NCI-H226 (cell line): ENCODE measurements around the gene SLC41A3.
"Not testable (repeated sequence)": the region's sequence is repeated elsewhere in the genome, so short reads cannot be mapped to it uniquely, and the experiment has no call there.

Source experiments
- DNase-seq: peaks from one replicate; pipeline ENCODE4 v3.0.0-alpha.2; 2015

The SLC41A3 gene

GRCh38 chr3:126051234-126051633 is 32.7 kb downstream of the SLC41A3 start:
- no peak for DNase-seq

- no peak for DNase-seq
These were observed 33.3 kb downstream of the SLC41A3 start for GRCh38 chr3:126050626-126051025.

- DNase-seq, result no peak
These were observed 33.9 kb downstream of the SLC41A3 start for GRCh38 chr3:126050050-126050392.

- DNase-seq, result no peak
These were observed 34.5 kb downstream of the SLC41A3 start for GRCh38 chr3:126049289-126050049.

DNA sequence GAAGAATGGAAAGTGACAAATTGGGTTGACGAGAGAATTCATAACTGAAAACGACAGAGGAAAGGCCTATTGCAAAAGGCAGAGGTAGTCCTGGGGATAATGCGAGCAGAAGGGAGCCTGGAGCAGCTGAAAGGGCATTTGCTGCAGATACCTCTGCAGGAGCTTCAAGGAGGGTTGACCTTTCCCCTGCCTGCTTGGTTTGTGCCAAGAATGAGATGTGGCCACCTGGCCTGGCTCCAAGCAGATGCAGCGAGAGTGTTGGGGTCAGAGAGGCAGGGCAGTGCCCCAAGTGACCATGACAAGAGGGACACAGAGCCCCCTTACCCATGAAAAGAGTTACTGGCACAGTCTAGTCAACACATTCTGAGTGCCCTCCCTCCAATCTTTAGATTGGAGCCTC is 43.5 kb downstream of the SLC41A3 start:
- DNase-seq, result no peak

DNA sequence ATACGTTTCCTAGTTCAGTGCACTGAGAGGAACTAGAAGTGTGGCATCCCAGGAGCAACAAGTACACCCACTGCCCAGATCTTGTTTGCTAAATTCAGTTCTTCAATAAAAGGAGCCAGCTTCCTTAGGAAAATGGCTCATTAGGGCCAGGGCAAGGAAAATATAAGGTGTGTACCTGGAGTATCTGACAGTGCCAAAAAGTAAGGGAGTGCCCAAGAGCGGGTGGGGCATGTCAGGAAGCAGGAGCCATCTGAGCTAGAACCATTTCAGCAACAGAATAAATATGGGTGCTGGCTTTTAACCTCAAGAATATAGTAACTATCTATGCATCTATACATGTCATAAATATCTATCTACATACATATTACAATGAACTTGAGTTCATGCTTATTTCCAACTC is 44.1 kb downstream of the SLC41A3 start:
- DNase-seq, result no peak

DNA sequence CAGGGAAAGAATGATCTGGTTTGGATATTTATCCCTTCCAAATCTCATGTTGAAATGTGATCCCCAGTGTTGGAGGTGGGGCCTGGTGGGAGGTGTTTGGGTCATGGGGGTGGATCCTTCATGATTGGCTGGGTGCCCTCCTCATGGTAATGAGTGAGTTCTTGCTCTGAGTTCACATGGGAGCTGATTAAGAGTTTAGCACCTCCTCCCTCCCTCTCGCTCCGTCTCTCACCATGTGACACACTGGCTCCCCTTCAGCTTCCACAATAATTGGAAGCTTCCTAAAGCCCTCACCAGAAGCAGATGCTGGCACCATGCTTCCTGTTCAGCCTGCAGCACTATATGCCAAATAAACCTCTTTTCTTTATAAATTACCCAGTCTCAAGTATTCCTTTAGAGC is 45.1 kb downstream of the SLC41A3 start:
- DNase-seq, result not testable (repeated sequence)

GRCh38 chr3:126036056-126036549 is 47.8 kb downstream of the SLC41A3 start:
- DNase-seq, result no peak

- no peak for DNase-seq
These were observed 48.4 kb downstream of the SLC41A3 start for GRCh38 chr3:126035362-126036050.

- no peak for DNase-seq
These were observed 49.2 kb downstream of the SLC41A3 start for GRCh38 chr3:126034481-126035361.

DNA sequence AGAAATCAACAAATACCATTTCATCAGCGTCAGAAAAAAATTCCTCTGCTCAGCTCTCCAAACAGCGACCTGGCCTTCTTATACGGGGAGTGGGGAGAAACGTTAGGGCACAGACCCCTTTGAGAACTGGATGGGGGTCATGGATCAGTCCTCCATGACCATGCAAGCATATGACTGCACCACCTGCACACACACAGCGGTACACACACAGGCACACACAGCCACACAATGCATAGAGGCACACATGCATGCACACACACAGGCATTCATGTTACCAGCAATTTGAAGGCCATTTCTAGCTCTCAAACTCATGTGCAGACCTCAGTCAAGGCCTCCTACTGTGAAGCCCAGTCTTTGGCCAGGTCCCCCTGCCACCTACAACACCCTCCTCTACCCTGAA is 50.2 kb downstream of the SLC41A3 start:
- no peak for DNase-seq

DNA sequence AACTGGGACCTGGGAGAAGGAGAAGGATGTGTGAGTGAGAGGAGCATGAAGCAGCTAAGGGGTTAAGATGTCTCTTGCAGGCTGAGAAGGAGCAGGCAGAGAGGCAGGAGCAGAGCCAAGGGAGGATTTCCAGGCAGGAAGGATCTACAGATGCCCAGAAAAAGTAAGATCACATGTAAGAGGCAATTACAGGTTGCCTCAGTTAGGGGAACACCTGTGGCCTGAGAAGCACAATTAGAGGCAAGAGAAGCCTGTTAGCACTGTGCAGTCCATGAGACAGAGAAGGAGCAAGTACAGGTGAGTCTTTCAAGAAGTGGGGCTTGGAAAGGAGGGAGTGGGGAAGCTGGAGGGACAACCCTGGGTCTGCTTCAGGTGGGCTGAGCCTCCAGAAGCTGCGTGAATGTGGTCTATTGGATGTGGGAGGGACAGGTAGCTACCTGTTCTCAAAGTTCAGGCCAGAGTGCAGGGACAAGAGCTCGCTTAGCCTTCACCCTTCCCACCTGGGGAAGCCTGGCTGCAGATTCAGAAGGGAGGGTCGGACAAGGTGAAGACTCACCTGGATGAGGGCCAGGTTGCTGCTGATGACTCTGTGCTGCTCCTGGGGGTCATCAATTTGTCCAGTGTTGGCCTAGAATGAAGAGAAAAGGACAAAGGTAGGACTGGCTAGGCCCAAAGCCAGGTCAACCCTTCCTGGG is 50.7 kb downstream of the SLC41A3 start:
- no peak for DNase-seq

- no peak for DNase-seq
These were observed 51.9 kb downstream of the SLC41A3 start for GRCh38 chr3:126031981-126032471.

DNA sequence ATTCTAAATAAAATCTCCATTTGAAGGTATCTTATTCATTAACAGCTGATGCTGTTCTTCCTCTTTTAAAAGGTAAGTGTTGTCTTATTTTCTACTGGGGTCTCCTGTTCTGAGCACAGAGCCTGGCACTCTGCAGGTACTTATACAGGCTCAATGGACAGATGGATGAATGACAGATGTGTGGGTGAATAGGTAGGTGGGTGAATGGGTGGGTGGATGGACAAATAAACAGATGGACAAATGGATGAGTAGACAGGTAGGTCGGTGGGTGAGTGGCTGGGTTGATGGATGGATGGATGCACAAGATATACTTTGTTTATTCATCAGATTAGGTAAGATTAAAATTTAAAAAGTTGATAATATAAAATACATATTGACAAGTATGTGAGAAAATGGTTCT is 53.5 kb downstream of the SLC41A3 start:
- DNase-seq, result no peak

- DNase-seq, result no peak
These were observed 54.7 kb downstream of the SLC41A3 start for GRCh38 chr3:126029241-126029640.

GRCh38 chr3:126028096-126028495 is 55.8 kb downstream of the SLC41A3 start:
- DNase-seq, result no peak

- DNase-seq, result no peak
These were observed 57.2 kb downstream of the SLC41A3 start for GRCh38 chr3:126026761-126027160.

DNA sequence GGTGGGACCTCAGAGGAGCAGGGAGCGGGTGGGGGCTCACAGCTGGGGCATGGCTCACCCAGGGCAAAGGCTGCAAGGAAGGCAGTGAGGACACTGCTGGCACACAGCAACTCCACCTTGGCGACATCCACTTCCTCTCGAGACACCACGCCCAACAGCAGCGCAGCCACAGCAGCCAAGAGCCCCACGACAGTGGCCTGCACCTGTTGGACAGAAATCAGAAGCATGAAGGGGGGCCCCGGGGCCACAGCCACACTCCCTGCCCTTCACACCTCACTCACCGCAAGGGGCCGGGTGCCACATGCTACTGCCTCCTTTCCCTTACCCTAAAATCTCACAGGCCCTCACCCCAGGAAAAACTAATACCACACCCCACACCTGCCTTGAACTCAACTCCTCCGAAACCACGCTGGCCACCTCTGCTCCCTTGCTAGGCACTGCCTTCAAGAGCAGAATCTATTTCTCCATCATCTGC is 57.6 kb downstream of the SLC41A3 start:
- no peak for DNase-seq

GRCh38 chr3:126025862-126026261 is 58.1 kb downstream of the SLC41A3 start:
- no peak for DNase-seq

GRCh38 chr3:126025116-126025729 is 58.7 kb downstream of the SLC41A3 start:
- no peak for DNase-seq

DNA sequence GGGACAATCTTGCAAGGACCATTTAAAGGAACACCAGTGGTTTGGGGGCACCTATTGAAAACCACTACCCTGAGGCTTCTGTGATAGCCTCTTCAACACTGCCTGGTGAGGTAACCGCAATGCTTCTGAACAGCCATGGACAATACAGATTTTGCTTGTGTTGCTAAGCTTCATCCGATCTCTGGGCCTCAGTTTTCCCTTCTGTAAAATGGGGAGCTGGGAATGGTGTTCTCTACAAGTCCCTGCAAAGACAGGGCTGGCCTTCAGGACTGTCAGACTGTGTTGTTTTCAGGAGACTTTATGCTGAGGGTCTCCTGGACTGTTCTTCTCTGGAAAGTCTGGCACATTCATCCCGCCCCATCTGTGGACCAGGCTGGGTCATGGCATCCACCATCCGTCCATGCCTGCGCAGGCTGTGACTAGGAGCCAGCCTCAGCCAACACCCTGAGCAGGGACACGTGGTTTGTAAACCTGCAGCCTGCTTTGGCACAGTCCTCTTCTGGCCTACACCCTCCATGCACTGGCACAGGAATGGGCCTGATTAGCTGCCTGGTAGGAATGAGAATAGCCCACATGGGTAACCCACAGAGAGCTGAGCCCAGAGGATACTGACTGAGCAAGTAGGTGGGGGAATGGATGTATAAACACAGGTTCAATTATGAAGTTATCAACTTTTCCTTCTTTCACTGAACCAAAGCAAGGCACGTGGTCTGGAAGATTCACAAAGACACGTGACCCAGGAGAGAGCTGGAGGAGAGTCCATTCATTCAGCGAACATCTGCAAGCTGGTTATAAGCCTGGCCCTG is 59.7 kb downstream of the SLC41A3 start:
- no peak for DNase-seq
